MV-4-11 (cell line): ENCODE results near the gene PRDX2.

Experiments used
- DNase-seq: peaks from one replicate; lab custom pipeline; 2025; lab: John Stamatoyannopoulos, UW

PRDX2 gene

GRCh38 chr19:12792051-12792852 lies 9.3 kb downstream of the PRDX2 start:
- peak; percentile 78 for DNase-seq

- DNase-seq: peak; percentile 96
Measured at GRCh38 chr19:12791345-12792050, 10.1 kb downstream of the PRDX2 start, which contains the start of gene JUNB. JUNB (plus strand) TSS chr19:12791486; CDS start chr19:12791772, 286 bp downstream.

GRCh38 chr19:12790628-12791344 lies 10.8 kb downstream of the PRDX2 start:
- DNase-seq: no peak

- DNase-seq: peak; percentile 98
Measured at GRCh38 chr19:12789904-12790619, 11.5 kb downstream of the PRDX2 start.

- DNase-seq: peak; percentile 46
Measured at GRCh38 chr19:12789098-12789903, 12.3 kb downstream of the PRDX2 start.

GRCh38 chr19:12788682-12789097 lies 12.9 kb downstream of the PRDX2 start:
- DNase-seq: peak; percentile 55

GRCh38 chr19:12788042-12788681 lies 13.4 kb downstream of the PRDX2 start:
- DNase-seq: peak; percentile 22

GRCh38 chr19:12787458-12787857 lies 14.1 kb downstream of the PRDX2 start:
- no peak for DNase-seq

- DNase-seq: no peak
Measured at GRCh38 chr19:12786952-12787351, 14.6 kb downstream of the PRDX2 start.

- DNase-seq: peak; percentile 91
Measured at GRCh38 chr19:12786141-12786870, 15.3 kb downstream of the PRDX2 start.

- peak; percentile 84 for DNase-seq
Measured at GRCh38 chr19:12785431-12786031, 16.1 kb downstream of the PRDX2 start.

GRCh38 chr19:12784871-12785430 lies 16.6 kb downstream of the PRDX2 start:
- peak; percentile 80 for DNase-seq

GRCh38 chr19:12784394-12784870 lies 17.2 kb downstream of the PRDX2 start:
- no peak for DNase-seq

GRCh38 chr19:12783849-12784393 lies 17.7 kb downstream of the PRDX2 start:
- DNase-seq: no peak

- no peak for DNase-seq
Measured at GRCh38 chr19:12783291-12783848, 18.2 kb downstream of the PRDX2 start.

- peak; percentile 89 for DNase-seq
Measured at GRCh38 chr19:12782424-12783290, 18.9 kb downstream of the PRDX2 start.

GRCh38 chr19:12782174-12782423 lies 19.5 kb downstream of the PRDX2 start:
- DNase-seq: no peak
